ENCODE results near the gene DHPS. TPM values are rescaled to one million over a fixed set of nuclear protein-coding genes. Genes with fewer than 3 reads are reported as not detected.
A peak's percentile ranks its signal among the peaks of the same experiment; 100 is the strongest.
"Not testable (repeated sequence)": the region's sequence is repeated elsewhere in the genome, so short reads cannot be mapped to it uniquely, and the experiment has no call there.

DHPS gene
- polyA plus RNA-seq (2014; cell fraction: cytosol; rRNA removed), result 166 and 216 TPM in 2 replicates
- 315 and 344 TPM in 2 replicates for polyA plus RNA-seq (2014; cell fraction: nucleus; rRNA removed)

DNA sequence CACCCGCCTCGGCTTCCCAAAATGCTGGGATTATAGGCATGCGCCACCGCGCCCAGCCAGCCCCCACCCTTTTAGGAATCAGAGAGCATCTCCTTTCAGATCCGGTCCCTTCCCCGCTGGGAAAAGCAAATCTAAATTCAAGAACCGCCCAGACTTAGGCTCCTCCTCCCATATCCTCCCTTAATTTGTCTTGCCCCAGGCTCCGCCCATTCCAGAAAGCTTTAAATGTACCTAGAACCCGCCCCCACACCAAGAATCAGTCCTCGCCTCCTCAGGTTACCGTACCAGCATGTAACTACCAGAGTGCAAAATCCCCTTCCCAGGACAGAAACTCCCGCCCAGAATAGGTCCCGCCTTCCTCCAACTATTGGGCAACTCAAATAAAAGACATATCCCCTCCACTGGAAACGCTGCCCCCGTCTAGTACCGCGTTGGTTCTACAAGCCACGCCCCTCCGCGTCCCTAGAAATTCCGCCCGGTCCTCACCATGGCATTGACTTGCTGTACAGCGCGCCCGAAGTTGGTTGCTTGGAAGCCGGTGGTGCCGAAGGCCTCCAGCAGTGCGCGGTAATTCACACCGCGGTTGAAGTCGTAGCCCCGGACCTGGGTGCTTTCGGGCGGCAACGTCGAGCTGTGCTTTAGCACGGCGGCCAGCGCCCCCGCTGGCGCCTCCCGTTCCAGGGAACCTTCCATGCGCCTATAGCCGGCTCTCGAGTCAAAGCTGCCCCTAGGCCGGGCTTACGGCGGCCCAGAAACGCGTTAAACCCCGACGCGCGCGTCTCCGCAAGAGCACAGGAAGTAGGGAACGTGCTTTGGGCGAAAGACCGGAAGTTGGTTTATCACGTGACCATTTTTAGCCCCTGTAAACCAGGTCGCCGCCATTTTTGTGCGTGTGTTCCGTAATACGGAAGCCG, at the start of gene DHPS:
Gene DHPS, minus strand, starts transcription at position 807 of the 914 bp plus-strand sequence. Its CDS starts 114 bp downstream, at position 693.
- DNase-seq (ENCODE audit: low spot score), result peak; percentile 98

GRCh38 chr19:12731337-12731736, 49.7 kb upstream of the DHPS start:
- DNase-seq (ENCODE audit: low spot score), result no peak

DNA sequence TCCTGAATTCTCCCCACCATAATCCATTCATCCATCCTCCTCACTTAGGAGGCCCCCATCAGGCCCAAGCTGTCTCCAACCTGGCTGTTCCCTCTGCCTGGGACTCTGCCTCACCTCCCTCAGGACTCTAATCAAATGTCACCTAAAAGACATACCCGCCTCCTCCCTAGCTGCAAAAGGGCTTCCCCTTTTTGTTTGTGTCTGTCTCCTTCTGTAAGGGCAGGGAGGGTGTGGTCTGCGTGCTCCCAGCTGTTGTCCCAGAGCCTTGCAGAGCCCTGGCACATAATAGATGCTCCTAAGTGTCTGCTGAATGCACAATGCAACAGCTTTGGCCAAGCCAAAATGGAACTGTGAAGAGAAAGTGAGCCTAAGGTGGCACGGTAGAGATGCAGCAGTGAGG, 48.4 kb upstream of the DHPS start:
- DNase-seq (ENCODE audit: low spot score), result no peak

DNA sequence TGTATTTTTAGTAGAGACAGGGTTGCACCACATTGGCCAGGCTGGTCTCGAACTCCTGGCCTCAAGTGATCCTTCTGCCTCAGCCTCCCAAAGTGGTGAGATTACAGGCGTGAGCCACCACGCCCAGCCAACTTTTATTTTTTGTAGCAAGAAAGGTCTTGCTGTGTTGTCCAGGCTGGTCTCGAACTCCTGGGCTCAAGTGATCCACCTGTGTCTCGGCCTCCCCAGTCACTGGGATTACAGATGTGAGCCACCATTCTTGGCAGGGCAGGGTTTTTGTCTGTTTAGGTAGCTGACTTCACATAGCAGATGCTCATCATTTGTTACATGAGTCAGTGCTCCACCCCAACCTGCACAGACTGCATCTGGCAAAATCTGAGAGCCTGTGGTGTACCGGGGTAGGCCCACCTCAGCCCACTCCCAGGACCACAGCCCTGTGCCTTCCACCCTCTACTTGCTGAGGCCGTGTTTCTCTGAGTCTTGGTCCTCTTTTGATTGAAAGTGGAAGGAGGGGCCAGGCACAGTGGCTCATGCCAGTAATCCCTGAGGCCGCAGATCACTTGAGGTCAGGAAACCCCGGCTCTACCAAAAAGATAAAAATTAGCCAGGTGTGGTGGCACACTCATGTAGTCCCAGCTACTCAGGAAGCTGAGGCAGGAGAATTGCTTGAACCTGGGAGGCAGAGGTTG, 46.2 kb upstream of the DHPS start:
- no peak for DNase-seq (ENCODE audit: low spot score)

GRCh38 chr19:12726988-12727316, 45.3 kb upstream of the DHPS start:
- DNase-seq (ENCODE audit: low spot score), result no peak

DNA sequence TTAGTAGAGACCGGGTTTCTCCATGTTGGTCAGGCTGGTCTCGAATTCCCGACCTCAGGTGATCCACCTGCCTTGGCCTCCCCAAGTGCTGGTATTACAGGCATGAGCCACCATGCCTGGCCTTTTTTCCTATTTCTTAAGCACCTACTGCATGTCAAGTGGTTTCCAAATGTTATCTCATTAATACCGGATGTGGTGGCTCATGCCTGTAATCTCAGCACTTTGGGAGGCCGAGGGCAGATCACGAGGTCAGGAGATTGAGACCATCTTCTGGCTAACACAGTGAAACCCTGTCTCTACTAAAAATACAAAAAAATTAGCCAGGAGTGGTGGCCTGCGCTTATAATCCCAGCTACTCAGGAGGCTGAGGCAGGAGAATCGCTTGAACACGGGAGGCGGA, 43.9 kb upstream of the DHPS start:
- not testable (repeated sequence) for DNase-seq (ENCODE audit: low spot score)

- DNase-seq (ENCODE audit: low spot score), result peak; percentile 77
Observed at GRCh38 chr19:12723641-12724426, 42.2 kb upstream of the DHPS start, which contains the start of gene TNPO2. Gene TNPO2 (minus strand): TSS chr19:12723932. CDS start chr19:12720977, 2,955 bp downstream.

- no peak for DNase-seq (ENCODE audit: low spot score)
Observed at GRCh38 chr19:12723381-12723640, 41.6 kb upstream of the DHPS start.

DNA sequence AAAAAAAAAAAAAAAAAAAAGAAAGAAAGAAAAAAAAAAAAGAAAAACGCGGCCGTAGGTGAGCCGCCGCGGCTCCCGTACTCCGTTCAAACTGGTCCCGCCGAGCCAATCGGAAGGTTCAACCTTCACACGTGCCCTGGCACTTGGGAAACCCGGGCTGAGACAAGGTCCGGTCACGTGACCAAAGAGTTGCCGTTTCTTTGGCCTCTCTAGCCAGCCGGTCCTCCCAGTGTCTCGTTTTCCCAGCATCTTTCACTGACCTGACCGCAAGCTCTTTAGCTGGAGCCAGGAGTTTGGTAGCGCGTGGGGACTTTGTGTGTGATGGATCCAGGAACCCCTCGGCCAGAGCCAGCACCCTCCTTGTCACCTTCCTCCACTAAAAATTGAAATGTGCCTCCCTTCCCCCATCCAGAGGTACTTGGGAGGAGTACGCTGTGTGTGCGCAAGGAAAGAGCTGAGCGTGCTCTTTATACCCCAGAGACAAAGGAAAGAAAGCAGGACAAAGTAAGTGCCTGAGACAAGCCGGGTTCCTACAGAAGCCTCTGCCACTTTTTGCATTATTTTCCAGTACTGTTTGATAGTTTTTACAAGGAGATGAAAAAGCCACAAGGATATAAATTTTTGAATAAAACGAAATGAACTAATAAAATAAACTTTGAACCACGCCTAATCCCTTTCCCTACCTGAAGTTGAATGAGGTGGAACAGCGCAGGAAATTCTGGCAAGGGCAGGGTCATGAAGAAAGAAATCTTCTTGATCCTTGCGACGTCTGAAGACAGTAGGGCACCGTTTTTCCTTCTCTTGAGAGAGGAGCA, 41.1 kb upstream of the DHPS start:
- DNase-seq (ENCODE audit: low spot score), result peak; percentile 99

DNA sequence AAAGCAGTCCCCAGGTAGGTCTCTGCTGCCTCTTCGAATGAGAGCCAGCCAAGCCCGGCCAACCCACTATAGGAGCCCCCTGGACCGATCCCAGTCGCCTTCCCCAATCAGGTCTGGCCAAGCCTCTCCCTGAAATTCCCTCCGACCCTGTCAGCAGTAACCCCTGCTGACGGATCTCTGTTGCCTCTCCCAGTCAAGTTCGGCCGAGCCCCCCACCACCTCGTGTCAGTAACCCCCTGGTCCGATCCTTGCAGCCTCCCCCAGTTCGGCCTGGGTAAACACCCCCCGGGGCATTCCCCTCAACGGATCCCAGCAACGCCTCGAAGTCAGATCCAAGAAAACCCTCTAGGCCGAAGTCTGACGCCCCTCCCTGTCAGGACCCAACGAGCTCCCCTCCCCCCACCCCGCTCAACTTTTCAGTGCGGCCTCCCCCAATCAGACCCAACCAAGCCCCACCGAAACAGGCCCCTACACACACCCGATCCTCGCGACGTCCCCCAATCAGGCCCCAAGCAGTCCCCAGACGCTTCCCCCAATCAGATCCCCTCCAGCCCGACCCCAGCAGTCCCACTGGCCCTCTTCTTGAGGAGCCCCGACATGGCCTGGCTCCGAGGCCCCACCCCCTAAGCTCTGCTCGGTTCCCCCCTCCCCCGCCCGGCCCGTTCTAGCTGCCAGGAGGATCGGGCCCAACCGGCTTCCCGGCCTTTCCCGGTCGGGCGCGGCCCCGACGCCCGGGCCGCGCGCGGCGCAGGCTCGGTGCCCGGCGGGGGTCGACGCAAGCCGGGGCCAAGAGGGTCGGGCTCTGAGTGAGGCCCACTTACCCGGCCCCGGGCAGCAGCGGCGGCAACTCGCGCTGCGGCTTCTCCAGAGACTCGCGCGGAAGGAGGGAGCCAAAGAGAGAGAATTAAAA, 40.2 kb upstream of the DHPS start:
- peak; percentile 38 for DNase-seq (ENCODE audit: low spot score)

- DNase-seq (ENCODE audit: low spot score), result no peak
Observed at GRCh38 chr19:12720851-12721655, 39.4 kb upstream of the DHPS start.

DNA sequence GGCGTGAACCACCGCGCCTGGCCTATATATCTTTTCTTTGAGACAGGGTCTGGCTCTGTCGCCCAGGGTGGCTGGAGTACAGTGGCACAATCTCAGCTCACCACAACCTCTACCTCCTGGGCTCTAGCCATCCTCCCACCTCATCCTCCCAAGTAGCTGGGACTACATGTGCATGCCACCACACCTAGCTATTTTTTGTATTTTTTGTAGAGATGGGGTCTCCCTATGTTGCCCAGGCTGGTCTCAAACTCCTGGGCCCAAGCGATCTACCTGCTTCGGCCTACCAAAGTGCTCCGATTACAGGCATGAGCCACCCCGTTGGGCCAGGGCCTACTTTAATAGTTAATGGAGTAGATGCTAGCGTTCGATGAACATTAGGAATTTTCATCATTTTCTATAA, 38.6 kb upstream of the DHPS start:
- DNase-seq (ENCODE audit: low spot score), result no peak

DNA sequence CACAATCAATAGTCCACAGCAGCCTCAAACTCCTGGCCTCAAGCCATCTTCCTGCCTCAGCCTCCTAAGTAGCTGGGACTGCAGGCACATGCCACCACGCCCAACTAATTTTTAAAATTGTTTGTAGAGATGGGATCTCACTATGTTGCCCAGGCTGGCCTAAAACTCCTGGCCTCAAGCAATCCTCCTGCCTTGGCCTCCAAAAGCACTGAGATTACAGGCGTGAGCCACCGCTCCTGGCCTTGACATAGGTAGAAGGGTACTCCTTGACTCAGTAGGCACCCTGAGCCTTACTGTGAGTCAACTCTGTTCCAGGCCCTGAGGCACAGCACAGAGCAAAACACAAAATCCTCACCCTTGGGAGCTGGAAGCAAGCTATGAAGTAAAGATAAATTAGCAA, 34.2 kb upstream of the DHPS start:
- no peak for DNase-seq (ENCODE audit: low spot score)

DNA sequence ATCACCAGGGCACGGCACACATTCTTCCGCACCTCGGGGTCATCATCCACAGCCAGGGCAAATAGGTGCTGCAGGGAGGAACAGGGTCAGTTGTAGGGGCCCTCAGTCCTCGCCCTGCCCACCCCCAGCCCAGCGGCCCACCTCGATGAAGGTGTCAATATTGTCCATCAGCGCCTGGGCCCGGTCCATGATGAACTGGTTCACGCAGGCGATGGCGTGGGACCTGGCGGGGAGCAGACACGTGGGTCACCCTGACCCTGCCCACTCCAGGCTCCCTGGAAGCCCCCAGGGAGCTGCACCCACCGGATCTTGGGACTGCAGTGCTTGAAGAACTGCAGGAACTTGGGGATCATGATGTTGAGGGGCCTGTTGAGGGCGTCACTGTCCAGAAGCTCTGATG, 33.4 kb upstream of the DHPS start:
- DNase-seq (ENCODE audit: low spot score), result no peak

DNA sequence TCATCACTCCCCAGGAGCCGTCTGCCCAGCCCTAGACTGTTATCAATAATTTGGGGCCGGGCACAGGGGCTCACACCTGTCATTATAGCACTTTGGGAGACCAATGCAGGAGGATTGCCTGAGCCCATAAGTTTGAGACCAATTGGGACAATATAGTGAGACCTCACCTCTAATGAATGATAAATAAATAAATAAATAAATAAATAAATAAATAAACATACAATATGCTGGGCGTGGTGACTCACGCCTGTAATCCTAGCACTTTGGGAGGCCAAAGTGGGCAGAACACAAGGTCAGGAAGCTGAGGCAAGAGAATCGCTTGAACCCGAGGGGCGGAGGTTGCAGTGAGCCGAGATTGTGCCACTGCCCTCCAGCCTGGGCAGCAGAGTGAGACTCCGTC, 31.6 kb upstream of the DHPS start:
- not testable (repeated sequence) for DNase-seq (ENCODE audit: low spot score)

DNA sequence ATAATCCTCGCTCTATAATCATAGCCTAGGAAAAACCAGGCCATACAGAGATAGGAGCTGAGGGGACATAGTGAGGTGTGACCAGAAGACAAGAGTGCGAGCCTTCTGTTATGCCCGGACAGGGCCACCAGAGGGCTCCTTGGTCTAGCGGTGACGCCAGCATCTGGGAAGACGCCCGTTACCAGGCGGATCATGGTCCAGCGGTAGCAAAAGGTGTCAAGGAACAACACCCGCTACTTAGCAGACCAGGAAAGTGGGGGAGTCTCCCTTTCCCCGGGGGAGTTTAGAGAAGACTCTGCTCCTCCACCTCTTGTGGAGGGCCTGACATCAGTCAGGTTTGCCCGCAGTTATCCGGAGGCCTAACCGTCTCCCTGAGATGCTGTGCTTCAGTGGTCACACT, 30.4 kb upstream of the DHPS start:
- not testable (repeated sequence) for DNase-seq (ENCODE audit: low spot score)

GRCh38 chr19:12711187-12711586, 29.5 kb upstream of the DHPS start:
- no peak for DNase-seq (ENCODE audit: low spot score)

GRCh38 chr19:12708641-12709040, 27.0 kb upstream of the DHPS start:
- no peak for DNase-seq (ENCODE audit: low spot score)

DNA sequence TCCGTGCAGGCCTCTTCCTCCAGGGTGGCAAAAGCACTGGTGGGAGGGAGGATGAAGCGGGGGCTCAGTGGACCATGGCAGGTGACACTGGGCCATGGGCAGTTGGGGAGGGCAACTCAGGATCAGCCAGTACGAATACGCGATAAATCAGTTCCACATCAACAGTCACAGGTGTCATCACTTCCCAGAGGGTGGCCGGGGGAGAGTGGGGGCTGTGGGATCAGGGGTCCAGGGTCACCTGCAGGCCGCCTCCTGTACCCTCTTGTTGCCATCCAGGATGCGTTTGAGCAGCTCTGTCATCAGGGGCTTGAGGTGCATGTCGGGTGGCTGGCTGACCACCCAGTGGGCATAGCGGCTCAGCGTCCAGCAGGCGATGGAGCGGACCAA, 24.6 kb upstream of the DHPS start:
- no peak for DNase-seq (ENCODE audit: low spot score)
